ENCODE data around the gene FOXG1. TPM values are rescaled to one million over a fixed set of nuclear protein-coding genes. Genes with fewer than 3 reads are reported as not detected.
A peak's percentile ranks its signal among the peaks of the same experiment; 100 is the strongest.

Gene FOXG1
- polyA plus RNA-seq, 10 donors = 0.03 to 0.66 (median 0.04) TPM; not detected in 3

- DNase-seq = peak in 1 of 3 donors; percentile 11
Observed at GRCh38 chr14:28761438-28762291, 4.9 kb upstream of the FOXG1 start.

- peak in 1 of 3 donors; percentile 5 for DNase-seq
Observed at GRCh38 chr14:28762303-28762954, 4.2 kb upstream of the FOXG1 start.

- DNase-seq = peak in 1 of 3 donors; percentile 14
Observed at GRCh38 chr14:28762955-28763326, 3.6 kb upstream of the FOXG1 start.

GRCh38 chr14:28763751-28764256 lies 2.8 kb upstream of the FOXG1 start:
- DNase-seq = peak in 1 of 3 donors; percentile 52

DNA sequence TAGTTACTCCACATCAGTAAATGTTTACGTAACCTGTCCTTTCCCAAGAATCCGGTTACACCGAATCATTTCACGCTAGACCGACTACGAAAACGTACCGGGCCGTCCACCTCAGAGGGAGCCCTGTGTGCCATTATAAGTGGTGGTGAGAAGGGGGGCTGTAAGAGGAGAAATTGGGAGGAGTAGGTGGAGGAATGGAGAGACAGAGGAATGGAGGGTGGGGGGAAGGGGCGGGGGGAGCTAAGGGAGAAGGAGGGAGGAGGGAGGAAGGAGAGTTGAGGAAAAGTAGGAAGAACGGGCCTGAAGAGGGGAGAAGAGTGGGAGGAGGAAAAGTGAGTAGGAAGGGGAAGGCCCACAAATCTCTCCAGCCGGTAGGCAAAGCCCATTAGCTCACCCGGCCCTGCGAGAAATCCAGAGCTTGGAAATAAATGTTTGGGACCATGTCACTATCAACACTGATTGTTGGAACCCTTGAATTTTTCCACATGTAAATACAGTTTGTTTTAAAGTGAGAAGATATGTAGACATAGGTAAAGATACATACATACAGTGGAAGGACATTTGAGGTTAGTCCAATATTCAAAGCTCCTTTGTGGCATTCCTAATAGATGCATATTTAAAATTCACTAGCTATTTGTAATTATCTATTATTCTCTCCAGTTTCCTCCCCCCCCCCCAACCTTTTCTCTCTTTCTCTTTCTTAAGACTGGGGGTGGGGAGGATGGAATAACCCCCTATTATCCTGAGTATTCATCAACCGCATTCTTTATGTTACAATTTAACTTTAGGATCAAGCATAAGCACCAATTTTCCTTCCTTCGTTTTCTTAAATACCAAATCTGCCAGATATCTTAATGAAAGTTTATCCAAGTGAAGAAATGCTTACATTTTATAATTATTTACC lies 2.1 kb upstream of the FOXG1 start:
- DNase-seq = peak in 1 of 3 donors; percentile 37

GRCh38 chr14:28765169-28765830 lies 1.3 kb upstream of the FOXG1 start:
- DNase-seq = peak in 1 of 3 donors; percentile 63

- DNase-seq = peak in 1 of 3 donors; percentile 80
Observed at GRCh38 chr14:28765831-28766468, 637 bp upstream of the FOXG1 start.

DNA sequence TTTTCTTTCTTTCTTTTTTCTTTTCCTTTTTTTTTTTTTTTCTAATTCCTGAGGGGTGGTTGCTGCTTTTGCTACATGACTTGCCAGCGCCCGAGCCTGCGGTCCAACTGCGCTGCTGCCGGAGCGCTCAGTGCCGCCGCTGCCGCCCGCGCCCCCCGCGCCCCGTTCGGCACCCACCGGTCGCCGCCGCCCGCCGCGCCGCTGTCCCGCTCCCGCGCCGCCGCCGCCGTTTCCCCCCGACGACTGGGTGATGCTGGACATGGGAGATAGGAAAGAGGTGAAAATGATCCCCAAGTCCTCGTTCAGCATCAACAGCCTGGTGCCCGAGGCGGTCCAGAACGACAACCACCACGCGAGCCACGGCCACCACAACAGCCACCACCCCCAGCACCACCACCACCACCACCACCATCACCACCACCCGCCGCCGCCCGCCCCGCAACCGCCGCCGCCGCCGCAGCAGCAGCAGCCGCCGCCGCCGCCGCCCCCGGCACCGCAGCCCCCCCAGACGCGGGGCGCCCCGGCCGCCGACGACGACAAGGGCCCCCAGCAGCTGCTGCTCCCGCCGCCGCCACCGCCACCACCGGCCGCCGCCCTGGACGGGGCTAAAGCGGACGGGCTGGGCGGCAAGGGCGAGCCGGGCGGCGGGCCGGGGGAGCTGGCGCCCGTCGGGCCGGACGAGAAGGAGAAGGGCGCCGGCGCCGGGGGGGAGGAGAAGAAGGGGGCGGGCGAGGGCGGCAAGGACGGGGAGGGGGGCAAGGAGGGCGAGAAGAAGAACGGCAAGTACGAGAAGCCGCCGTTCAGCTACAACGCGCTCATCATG lies 654 bp downstream of the FOXG1 start:
- DNase-seq = no peak

- peak in 1 of 3 donors; percentile 40 for DNase-seq
Observed at GRCh38 chr14:28767853-28768741, 1.5 kb downstream of the FOXG1 start.

DNA sequence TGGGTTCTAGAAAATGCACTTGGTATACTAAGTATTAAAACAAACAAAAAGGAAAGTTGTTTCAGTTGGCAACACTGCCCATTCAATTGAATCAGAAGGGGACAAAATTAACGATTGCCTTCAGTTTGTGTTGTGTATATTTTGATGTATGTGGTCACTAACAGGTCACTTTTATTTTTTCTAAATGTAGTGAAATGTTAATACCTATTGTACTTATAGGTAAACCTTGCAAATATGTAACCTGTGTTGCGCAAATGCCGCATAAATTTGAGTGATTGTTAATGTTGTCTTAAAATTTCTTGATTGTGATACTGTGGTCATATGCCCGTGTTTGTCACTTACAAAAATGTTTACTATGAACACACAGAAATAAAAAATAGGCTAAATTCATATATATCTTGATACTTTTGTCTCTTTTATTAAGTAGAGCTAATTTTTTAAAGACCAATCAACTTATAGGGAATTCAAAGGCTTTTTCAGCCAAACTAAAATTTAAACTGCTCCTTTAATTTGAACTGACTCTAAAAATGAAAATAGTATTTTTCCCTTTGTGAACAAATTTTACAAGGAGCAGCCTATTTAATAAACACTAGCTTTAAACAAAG lies 2.8 kb downstream of the FOXG1 start:
- peak in 1 of 3 donors; percentile 50 for DNase-seq

DNA sequence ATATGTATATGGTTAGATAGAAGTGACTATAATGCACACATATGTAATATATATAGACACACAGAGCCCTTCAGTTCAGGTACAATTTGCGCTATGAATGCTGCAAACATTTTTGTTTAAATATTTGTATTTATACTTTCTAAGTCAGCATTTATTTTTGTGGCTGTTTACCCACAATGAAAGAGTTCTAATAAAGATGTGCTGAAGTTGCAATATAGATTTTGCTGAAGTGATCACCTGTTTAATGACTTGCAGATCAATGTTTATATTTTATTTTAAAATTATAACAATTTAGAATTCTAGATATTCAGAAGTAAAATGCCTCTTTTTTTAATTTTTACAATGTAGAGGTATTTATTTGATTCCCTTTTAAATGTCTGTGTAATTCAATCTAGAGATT lies 3.5 kb downstream of the FOXG1 start:
- DNase-seq = no peak

- peak in 1 of 3 donors; percentile 36 for DNase-seq
Observed at GRCh38 chr14:28770630-28771029, 4.0 kb downstream of the FOXG1 start.

GRCh38 chr14:28771168-28771567 lies 4.6 kb downstream of the FOXG1 start:
- DNase-seq = peak in 1 of 3 donors; percentile 24

GRCh38 chr14:28772613-28773012 lies 6.0 kb downstream of the FOXG1 start:
- DNase-seq = peak in 1 of 3 donors; percentile 27

DNA sequence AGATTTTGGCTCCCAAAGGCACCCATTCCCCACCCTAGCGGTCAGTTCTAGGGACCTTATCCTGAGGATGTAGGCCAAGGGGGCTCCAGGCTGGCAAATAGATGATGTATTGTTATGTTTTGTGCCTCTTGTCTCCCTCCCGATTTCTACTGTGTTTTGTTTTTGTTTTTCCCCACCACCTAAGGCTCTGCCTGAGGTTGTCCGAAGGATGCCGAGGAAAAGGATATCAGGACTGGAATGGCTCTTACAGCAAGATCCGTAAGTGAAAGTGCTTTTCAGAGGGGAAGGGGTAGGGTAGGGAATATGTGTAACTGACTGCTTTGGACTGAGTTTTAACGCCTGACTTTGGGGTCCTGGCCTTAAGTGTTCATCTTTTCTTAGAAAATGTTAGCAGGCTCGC lies 6.6 kb downstream of the FOXG1 start:
- peak in 1 of 3 donors; percentile 44 for DNase-seq

DNA sequence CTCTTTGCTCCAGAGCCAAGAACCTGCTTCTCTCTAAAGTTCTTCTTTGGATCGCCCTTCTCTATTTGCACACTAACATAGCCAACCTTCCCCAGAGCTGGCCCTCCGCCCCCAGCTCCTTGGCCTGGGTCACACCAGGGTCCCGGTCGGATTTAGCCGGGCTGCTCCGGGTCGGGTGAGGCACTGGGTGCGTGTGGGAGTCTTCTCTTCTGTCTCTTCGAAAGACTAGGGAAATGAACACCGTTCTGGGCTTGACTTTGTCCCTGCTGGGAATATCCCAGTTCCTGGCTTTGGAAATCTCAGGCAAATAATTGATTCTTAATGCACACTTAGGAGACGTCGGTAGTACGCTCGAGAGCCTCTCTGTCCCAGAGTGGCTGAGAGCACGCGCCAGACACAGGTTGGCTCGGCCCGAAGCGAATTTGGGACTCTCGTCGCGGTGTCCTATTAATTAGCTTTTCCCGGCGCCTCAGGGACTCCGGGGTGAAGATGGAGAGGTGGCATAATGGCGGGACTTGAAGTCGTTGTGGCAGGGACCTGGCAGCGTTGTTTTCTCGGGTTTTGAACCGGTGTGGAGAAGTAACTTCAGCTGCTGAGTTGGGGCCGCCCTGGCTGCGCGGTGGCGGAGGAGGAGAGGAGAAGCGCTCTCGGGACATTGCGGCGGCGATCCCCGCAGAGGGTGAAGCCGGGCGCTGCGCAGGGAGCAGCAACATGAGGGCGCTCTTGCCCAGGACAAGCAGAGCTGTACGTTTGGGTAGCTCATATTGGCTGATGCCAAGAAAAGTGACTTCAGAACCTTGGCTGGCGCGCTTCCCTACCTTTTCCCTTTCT lies 7.5 kb downstream of the FOXG1 start:
- peak in 1 of 3 donors; percentile 54 for DNase-seq

All from muscle of back (tissue), 11 donors.